ENCODE data around the gene MAD1L1.

The MAD1L1 gene

GRCh38 chr7:1947586-1948217, 285.0 kb downstream of the MAD1L1 start:
- no peak for DNase-seq

- no peak for DNase-seq
Measured at GRCh38 chr7:1946773-1947450, 285.8 kb downstream of the MAD1L1 start.

DNA sequence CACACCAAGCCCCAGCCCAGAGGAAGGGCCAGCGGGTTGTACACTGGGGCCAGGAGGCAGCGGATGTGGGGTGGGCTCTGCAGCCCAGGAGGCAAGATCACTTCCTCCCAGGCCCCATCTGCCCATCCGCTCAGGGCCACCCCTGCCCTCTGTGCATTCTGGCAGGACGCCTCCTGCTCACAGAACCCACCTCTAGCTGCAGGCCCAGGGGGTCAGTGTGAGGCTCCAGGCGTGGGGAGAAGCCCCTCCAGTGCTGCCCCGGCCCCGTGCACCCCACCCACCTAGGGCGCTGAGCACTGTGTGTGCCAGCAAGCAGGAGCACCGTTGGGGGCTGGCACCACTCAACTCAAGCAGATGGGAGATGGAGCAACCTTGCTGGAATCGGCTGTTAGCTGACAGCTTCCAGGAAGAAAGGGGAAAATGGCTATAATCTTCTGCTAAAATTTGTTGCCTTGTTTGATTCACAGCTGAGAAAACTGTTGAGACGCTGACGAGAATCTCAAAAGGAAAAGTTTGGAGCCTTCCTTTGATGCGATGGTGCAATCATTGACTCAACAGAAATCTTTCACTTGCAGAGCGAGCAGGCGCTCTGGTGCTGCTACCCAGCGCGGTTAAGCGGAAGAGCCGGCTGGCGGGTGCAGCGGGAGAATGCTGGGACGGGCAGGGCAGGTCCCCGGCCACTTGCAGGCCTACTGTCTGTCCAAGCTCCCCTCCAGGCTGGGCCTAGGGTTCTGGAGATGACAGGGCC, 286.5 kb downstream of the MAD1L1 start:
- DNase-seq, result no peak

DNA sequence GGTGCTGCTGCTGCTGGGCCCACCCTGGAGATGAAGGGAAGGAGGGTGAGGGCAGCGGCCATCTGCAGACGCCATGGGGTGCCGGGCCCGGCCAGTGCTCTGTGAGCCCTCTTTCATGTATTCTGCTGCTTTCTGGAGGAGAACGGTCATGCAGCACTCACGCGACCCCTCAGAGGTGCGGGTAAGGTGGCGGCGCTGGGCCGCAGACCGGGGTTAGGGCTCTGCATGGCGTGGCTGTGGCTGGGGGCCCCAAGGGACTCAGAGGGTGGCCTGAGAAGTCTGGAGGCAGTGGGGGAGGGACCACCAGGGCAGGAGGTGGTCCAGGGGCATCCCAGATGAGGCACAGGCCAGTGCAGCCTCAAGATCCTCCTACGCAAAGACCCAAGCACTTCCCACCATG, 287.2 kb downstream of the MAD1L1 start:
- DNase-seq, result no peak

GRCh38 chr7:1944619-1945210, 288.0 kb downstream of the MAD1L1 start:
- DNase-seq, result no peak

DNA sequence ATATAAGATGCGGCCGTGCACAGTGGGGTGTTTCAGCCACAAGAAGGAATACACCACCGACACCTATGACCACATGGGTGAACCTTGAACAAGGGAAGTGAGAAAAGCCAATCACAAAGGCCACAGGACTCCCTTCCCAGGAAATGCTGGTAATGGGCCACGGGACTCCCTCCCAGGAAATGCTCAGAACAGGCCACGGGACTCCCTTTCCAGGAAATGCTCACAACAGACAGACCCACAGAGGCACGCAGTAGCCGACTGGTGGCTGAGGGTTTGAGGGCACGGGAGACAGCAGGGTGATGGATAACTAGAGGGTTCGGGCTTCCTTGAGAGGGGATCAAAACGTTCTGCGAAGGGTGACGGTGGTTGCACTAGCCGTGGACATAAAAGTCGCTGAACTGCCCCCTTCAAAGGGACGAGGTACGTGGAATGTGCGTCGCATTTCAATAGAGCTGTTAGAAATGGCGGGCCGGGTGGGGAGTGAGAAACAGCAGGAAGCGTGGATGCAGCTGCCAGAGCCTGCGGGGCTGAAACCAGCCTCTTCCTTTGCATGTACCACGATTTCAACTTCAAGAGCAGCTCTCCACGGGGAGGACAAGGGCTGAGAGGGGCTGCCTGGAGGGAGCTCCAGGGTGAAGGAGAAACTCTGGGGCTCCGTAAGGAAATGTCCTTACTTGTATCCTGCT, 288.7 kb downstream of the MAD1L1 start:
- no peak for DNase-seq

GRCh38 chr7:1943326-1943725, 289.4 kb downstream of the MAD1L1 start:
- no peak for DNase-seq

- DNase-seq, result no peak
Measured at GRCh38 chr7:1942941-1943289, 289.8 kb downstream of the MAD1L1 start.

DNA sequence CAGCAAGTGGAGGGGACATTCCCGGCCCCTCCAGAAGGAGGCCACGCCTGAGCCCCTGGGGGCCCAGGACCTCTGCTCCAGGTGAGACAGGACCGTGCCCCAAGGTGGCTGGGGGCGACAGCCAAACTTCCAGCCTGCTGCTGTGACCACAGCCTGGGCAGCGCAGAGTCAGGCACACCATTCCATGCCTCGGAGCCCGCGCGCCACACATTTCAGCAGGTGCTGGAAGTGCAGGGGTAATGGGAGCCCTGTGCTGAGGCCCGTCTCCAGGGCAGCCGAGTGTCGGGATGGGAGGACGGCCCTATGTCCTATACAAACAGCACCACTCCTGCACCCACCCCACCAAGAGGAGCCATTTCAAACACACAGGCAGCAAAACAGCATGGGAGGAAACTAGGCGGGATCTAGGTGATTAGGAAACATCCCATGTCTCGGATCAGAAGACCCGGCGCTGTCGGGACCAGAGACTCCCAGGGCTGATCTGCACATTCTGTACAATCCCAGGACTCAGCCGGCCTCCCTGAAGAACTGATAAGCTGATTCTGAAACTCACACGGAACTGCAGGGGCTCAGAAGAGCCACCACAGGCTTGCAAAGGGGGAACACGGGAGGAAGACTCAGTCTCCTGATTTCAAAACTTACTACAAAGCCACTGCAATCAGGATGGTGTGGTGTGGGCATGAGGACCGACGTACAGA, 290.4 kb downstream of the MAD1L1 start:
- no peak for DNase-seq

DNA sequence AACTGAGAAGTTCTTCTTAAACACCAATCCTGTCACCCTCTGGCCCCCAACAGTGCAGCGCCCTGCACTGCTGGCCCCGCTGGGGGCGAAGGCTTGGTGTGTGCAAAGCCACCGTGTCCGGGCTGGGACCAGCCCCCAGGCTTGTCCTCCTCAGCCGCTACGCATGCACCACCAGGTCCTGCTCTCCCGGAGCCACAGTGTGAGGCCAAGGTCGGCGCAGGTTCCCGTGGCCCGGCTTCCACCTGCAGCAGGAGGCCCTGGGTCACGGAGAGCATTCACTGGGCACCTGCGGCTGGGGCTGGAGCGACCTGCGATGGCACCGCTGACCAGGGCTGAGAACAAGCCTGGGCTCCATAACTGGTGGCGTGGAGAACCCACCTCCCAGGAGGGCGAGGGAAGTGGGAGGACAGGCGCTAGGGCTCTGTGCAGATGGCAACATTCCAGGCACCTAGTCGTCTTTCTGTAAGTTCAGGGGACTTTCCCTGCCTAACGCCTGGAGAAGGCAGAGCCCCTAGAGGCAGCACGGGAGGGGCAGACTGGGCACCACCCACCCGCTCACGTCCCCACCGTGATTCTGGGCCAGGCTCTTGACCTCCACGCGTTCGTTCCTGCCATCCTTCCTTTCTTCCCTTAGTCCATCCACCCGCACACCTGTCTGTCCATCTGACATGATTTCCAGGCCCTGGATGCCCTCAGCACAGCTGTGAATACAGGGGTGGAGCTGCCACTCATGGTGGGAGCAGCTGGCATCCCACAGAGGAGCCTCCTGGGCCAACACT, 291.1 kb downstream of the MAD1L1 start:
- DNase-seq, result no peak

DNA sequence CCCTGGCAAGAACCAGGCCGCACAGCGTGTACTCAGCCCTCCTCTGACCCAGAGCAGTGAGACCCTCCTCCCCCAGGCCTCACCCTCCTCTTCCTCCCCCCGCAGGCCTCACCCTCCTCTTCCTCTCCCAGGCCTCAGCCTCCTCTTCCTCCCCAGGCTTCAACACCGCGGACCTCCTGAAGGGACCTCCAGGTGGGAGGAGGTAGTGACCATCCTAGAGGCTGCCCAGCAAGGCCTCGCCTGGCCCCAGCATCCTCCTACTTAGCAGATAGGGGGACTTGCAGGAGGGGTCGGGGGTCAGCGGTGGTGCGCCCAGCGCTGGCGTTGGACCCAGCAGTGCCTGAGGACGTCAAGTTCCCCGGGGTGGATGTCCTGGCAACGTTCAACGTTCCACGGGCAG, 291.9 kb downstream of the MAD1L1 start:
- DNase-seq, result no peak

DNA sequence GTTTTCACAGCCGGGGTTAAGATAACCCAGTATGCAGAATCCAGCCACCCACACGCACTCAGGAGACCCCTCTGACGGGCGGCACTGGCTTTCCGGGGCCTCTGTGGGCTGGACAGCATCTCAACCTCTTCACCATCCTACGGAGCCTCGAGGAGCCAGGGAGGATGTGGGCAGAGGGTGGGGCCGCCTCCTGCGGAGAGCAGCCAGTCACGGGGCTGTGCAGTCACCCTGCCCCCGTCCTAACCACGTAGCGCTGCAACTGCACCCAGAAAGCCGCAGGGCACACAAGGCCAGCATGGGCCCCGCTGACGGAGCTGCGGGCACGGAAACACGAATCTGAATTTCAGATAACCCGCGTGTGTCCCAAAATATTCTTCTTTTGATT, 292.4 kb downstream of the MAD1L1 start:
- peak; percentile 86 to 90 for DNase-seq

GRCh38 chr7:1939434-1940401, 293.0 kb downstream of the MAD1L1 start:
- DNase-seq, result peak; percentile 22 to 34

DNA sequence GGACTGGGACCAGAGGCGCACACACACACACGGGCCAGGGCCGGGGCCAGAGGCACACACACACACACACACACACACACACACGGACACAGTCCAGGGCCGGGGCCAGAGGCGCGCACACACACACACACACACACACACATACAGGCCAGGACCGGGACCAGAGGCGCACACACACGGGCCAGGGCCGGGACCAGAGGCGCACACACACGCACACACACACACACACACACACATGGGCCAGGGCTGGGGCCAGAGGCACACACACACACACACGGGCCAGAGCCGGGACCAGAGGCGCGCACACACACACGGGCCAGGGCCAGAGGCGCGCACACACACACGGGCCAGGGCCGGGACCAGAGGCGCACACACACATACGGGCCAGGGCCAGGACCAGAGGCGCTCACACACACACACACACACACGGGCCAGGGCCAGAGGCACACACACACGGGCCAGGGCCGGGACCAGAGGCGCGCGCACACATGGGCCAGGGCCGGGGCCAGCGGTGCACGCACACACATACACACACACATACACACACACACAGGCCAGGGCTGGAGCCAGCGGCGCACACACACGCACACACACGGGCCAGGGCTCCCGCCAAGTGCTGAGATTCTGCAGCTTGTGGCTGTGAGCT, 293.8 kb downstream of the MAD1L1 start:
- DNase-seq, result no peak

DNA sequence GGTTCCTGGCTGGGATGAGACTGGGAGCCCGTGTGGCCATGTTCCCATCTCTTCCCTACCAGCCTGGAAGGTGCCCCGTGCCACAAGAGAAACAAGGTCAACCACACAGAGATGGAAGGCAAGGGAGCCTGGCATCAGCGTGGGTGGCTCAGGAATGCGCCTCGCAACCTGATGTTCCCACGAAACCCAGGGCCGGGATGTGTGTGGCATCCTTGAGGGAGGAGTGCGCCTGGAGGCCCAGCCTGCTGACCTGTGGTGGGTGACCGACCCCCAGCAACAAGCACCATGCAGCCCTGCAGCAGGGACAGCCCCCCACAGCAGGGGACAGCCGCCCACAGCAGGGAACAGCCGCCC, 295.5 kb downstream of the MAD1L1 start:
- DNase-seq, result no peak

DNA sequence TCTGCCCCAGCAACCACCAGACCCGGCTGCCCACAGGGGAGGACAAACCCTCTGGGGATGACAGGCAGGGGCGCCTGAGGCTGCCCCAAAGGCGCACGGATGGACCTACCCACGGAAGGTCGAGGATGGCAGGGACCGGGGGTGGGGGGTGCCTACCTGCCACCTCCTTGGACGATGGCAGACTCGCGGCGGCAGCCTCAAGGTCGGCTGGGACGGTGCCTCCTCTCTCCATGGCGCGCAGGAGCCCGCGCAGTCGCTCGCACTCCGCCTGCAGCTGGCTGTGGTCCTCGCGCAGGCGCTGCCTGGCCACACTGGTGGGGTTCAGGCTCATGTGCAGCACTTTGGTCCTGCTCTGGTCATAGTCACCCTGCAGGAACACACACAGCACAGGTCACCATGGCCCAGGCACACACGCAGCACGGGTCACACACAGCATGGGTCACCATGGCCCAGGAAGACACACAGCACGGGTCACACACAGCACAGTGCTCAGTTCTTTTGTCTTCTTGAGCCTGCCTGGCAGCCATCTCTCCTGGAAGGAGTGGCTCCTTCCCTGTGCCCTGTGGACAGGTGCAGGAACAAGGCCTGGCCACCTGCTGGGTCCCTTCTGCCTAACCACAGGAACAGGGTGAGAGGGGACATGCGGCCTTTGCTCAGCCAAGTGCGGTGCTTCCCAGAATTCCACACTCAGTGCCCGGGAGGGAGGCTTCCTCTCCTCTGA, 296.1 kb downstream of the MAD1L1 start:
- no peak for DNase-seq

DNA sequence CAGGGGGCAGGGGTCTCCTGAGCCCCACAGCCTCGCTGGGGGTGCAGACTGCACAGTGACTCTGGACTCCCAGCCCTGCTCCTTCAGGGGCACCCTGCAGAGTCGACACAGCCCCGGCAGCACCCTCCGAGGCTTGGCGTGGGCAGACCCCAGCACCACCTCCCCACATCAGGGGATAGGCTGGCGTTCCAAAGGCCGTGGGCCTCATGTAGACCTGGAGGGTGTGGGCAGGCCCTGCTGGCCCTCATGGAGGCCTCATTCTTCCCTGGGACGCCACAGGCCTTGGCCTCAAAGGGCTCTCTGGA, 296.8 kb downstream of the MAD1L1 start:
- no peak for DNase-seq

DNA sequence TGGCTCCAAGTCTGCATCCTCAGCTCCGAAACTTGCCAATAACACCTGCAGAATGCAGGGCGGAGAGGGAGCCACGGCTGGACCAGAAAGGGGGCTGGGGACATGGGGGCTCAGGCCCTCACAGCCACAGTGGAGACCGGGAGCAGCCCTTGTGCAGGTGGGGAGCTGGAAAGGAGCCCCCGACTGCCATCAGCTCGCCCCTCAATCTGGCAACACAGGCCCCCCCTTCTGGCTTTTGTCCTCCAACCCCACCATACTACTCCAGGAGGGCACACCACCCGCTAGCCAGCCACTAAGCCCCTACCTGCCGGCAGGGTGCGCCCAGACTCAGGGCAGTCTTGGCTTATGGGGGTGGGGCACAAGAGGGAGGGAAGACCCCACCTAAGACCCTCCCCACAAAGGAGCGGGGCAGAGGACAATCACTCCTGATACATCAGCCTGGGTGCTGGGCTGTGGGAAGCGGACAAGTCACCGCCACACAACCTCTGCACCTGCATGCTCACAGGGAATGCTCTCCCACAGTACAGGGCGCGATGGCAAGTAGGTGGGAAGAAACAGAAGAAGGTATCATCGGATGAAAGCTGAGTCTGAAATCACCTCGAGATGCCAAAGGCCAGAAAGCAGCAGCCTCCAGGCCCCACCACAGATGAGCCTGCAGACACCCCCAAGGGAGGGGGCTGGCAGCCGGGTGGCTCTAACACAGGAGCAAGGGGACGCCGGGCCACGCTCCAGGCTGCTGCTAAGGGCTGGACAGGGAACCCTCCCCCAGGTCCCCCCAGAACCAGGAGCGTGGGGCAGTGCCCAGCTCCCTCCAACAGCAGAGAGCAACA, 297.4 kb downstream of the MAD1L1 start:
- DNase-seq, result no peak

DNA sequence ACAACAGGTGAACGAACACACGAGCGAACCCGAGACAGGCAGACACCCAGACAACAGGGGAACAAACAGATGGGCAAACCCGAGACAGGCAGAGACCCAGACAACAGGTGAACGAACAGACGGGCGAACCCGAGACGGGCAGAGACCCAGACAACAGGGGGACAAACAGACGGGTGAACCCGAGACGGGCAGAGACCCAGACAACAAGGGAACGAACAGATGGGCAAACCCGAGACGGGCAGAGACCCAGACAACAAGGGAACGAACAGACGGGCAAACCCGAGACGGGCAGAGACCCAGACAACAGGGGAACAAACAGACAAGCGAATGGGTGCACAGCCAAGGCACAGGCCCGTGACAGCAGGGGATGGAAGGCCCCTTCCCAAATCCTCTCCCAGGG, 298.0 kb downstream of the MAD1L1 start:
- DNase-seq, result no peak
